ENCODE results near the gene HIGD1B.

DNA sequence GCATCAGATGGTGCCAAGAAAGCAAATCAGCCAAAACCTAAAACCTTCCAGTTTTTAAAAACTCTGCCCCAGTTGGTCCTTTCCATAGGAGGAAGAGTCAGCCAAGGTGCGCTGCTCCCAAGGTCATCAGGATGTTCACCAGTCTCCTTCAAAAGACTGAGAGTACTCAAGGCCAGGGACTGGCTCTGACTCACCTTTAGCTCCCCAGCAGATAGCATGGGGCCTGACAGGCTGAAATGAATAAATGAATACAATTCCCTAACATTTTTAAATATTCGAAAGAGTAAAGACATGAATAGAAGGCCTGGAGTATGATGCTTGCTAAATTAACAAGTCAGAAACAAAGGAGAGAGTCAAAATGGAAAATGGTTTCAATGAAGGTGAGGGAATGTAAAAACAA lies 32.4 kb downstream of the HIGD1B start:
- TF ChIP-seq, protein P1, sequence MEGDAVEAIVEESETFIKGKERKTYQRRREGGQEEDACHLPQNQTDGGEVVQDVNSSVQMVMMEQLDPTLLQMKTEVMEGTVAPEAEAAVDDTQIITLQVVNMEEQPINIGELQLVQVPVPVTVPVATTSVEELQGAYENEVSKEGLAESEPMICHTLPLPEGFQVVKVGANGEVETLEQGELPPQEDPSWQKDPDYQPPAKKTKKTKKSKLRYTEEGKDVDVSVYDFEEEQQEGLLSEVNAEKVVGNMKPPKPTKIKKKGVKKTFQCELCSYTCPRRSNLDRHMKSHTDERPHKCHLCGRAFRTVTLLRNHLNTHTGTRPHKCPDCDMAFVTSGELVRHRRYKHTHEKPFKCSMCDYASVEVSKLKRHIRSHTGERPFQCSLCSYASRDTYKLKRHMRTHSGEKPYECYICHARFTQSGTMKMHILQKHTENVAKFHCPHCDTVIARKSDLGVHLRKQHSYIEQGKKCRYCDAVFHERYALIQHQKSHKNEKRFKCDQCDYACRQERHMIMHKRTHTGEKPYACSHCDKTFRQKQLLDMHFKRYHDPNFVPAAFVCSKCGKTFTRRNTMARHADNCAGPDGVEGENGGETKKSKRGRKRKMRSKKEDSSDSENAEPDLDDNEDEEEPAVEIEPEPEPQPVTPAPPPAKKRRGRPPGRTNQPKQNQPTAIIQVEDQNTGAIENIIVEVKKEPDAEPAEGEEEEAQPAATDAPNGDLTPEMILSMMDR (IDR thresholded peaks at IDR 0.05): no peak
- TF ChIP-seq POLR2AphosphoS5 (IDR thresholded peaks at IDR 0.05; ENCODE audit: low read depth, low read length): no peak
- no peak for TF ChIP-seq SIN3A (IDR thresholded peaks at IDR 0.05; ENCODE audit: borderline replicate concordance, insufficient read depth, low read depth, low read length)

Data from Panc1 (cell line).